Right lobe of liver (tissue), 6 donors: Measurements from ENCODE around the gene SLC25A13. TPM values are rescaled to one million over a fixed set of nuclear protein-coding genes. Genes with fewer than 3 reads are reported as not detected.
"Not testable (repeated sequence)": the region's sequence is repeated elsewhere in the genome, so short reads cannot be mapped to it uniquely, and the experiment has no call there.

Experiments
- ATAC-seq, 4 donors: fragments of 200-7000 bp; cut with Tn5 transposase; one replicate each; pipeline ENCODE4 v1.9.1; 2020; ENCODE audit warnings: mild to moderate bottlenecking in 4 of 4, moderate library complexity in 4 of 4
- DNase-seq, 3 donors: peaks; one replicate each; pipeline ENCODE4 v3.0.0-alpha.2; 2020
- H3K27ac ChIP-seq, 3 donors: fragments of 200-600 bp; one replicate each; pipeline ENCODE4 v1.8.0; 2022
- H3K27me3 ChIP-seq, 2 donors: fragments of 200-600 bp; one replicate each; pipeline ENCODE4 v1.8.0; 2022
- H3K36me3 ChIP-seq, 4 donors: fragments of 200-600 bp; sonication (generic) in 1 of 4; one replicate each; pipeline versions ENCODE4 v1.5.1 to v1.8.0; 2017 to 2022; ENCODE audit warnings: control low read depth in 1 of 4
- H3K4me1 ChIP-seq, 4 donors: fragments of 200-600 bp; sonication (generic) in 1 of 4; one replicate each; pipeline versions ENCODE4 v1.5.1 to v1.8.0; 2017 to 2022; ENCODE audit warnings: control low read depth in 1 of 4
- H3K4me3 ChIP-seq, 3 donors: fragments of 200-600 bp; one replicate each; pipeline ENCODE4 v1.8.0; 2022
- H3K9me3 ChIP-seq, 4 donors: fragments of 200-600 bp; sonication (generic) in 1 of 4; one replicate each; pipeline versions ENCODE4 v1.5.1 to v1.8.0; 2017 to 2022; ENCODE audit warnings: control low read depth in 1 of 4
- POLR2A ChIP-seq: fragments of 450-650 bp; IDR thresholded peaks from one replicate; pipeline ENCODE4 v1.6.1; 2017; ENCODE audit warnings: antibody characterized with exemption, mild to moderate bottlenecking
- WGBS: methylation state at CpG from one replicate; pipeline ENCODE4 v1.1.6; 2018; ENCODE audit warnings: low coverage, low lambda C conversion rate; ENCODE audit not compliant: insufficient coverage; ENCODE audit errors: missing lambda C conversion rate; 5-methylcytosine and 5-hydroxymethylcytosine counted together
- intact Hi-C, 2 donors: fragments of 100-400 bp; cut with DNase I; formaldehyde crosslinking; loops; one replicate each; pipeline versions ENCODE4 v1.11.2 to v1.14.1; 2022
- long read RNA-seq: library from polyadenylated mRNA; unstranded; transcript quantifications from one replicate; pipeline ENCODE4 v2.0.0, GENCODE V29; 2019
- total RNA-seq, 6 experiments: library from RNA; depleted of rRNA in 2 of 6; stranded (reverse); fragments of >200 nt in 2 of 6; fragmentation: NEBNext Ultra II Directional in 3 of 6; extraction: Animal tissue kit (Norgen Biotek cat#: 25700) in 3 of 6; gene quantifications; one replicate each; pipeline versions ENCODE4 v1.1.0 to v1.2.4, GENCODE V29; 2016 to 2023
- TF ChIP-seq, protein P1 (sequence below), 4 donors: fragments of 200-600 bp in 3 of 4; fragments of 450-650 bp in 1 of 4; IDR thresholded peaks; one replicate each; pipeline versions ENCODE4 v1.5.1 to v1.8.0; 2016 to 2022; ENCODE audit warnings: antibody characterized with exemption in 4 of 4, mild to moderate bottlenecking in 2 of 4
- donor health status: DM: no; HTN: yes; CAD: no.
- donor health status: DM: no; HTN: no; CAD: no.
- donor health status: DM: no; HTN: no; CAD: no.
- donor health status: DM: no; HTN: yes; CAD: no.
- donor health status: DM: no; HTN: yes; CAD: no.

Gene SLC25A13
- total RNA-seq = 100 to 1,000 TPM in 2 of 6 experiments, 10 to 100 TPM in 4; 54.5 to 110 (median 83.0) TPM
- long read RNA-seq, transcript SLC25A13-201 (18 exons, 3,136 nt) = major isoform, 9 of 30 reads
- long read RNA-seq, partial matches to known transcripts = 15 of 30 reads
- long read RNA-seq, other reads (novel, unspliced or antisense) = 6 of 30 reads

DNA sequence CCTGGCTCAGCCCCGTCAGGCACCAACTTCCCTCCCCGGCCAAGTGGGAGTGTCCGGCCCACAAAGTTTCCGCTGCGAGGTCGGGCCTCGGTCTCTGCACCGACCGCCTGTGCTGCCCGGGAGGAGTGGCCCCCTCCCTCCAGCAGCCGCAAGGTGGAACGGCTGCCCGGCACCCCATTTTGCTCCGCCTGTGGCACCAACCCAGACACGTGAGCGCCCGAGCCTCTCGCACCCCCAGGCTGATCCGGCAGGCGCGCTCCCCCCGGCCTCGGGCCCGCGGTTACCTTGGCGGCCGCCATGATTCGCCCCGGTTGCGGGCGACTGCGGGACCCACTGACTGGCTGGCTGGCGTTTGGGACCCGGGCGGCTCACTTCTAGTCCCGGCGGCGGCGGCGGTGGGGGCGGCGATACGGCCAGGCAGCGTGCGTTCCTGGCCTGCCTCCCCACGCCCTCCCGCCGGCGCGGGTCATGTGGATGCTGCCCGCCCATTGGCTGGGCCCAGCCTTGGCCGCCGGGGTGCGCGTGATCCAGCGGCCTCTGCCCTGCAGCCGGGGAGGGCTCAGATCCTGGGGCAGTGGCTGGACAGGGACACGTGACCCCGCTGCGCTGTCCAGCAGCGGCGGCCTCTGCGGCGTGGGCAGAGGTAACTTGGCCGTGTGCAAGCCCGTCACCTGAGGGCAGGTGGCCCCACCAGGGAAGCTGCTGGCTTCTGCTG, at the start of gene SLC25A13:
TSS of gene SLC25A13 (minus strand) at position 441 of the 715 bp plus-strand sequence. CDS start at position 299, 142 bp downstream.
- peaks cover 0 to 45% (median 12%) of the 10 kb centered on the region in 4 donors for H3K4me1 ChIP-seq
- H3K27me3 ChIP-seq = no peaks in the 10 kb centered on the region
- H3K4me3 ChIP-seq = peak within 1 kb of the TSS; percentile 89 to 98 (median 96)
- H3K9me3 ChIP-seq = no peaks in the 10 kb centered on the region
- intact Hi-C loops = no loop called here
- DNase-seq (peak; percentile 96 to 97 (median 97)), ATAC-seq (peak; percentile 87 to 93 (median 90))
- H3K36me3 ChIP-seq = no peaks in the 10 kb centered on the region
- peak within 1 kb of the TSS; percentile 97 to 99 (median 98) for H3K27ac ChIP-seq
- TF ChIP-seq, protein P1, sequence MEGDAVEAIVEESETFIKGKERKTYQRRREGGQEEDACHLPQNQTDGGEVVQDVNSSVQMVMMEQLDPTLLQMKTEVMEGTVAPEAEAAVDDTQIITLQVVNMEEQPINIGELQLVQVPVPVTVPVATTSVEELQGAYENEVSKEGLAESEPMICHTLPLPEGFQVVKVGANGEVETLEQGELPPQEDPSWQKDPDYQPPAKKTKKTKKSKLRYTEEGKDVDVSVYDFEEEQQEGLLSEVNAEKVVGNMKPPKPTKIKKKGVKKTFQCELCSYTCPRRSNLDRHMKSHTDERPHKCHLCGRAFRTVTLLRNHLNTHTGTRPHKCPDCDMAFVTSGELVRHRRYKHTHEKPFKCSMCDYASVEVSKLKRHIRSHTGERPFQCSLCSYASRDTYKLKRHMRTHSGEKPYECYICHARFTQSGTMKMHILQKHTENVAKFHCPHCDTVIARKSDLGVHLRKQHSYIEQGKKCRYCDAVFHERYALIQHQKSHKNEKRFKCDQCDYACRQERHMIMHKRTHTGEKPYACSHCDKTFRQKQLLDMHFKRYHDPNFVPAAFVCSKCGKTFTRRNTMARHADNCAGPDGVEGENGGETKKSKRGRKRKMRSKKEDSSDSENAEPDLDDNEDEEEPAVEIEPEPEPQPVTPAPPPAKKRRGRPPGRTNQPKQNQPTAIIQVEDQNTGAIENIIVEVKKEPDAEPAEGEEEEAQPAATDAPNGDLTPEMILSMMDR (IDR thresholded peaks at IDR 0.05) = peak in 1 of 4 donors; percentile 12
- peak; percentile 91 for TF ChIP-seq POLR2A
- 0% methylated on average over 15 of the region's 66 CpGs for WGBS

DNA sequence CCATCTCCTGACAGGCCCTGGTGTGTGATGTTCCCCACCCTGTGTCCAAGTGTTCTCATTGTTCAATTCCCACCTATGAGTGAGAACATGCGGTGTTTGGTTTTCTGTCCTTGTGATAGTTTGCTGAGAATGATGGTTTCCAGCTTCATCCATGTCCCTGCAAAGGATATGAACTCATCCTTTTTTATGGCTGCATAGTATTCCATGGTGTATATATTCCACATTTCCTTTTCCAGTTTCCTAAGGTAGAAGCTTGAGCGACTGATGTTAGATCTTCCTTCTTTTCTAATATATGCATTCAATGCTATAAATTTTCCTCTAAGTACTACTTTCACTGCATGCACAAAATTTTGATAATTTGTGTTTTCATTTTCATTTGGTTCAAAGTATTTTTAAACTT, 44.0 kb upstream of the SLC25A13 start:
- WGBS = 88% methylated on average over 1 of the region's 2 CpGs
- H3K36me3 ChIP-seq, H3K4me1 ChIP-seq, H3K27me3 ChIP-seq, H3K27ac ChIP-seq, DNase-seq, H3K4me3 ChIP-seq, ATAC-seq, intact Hi-C loops, H3K9me3 ChIP-seq: not testable (repeated sequence)

- ATAC-seq (no peak), DNase-seq (no peak)
- Histone ChIP-seq H3K36me3 (no peaks in the 10 kb centered on the region), H3K4me1 (peaks cover 0 to 11% (median 0%) of the 10 kb centered on the region in 4 donors), H3K27ac (no peak overlapping the region), H3K4me3 (no peak overlapping the region), H3K9me3 (no peaks in the 10 kb centered on the region), H3K27me3 (no peaks in the 10 kb centered on the region)
- WGBS = 82% methylated on average over 7 of the region's 7 CpGs
- intact Hi-C loops = no loop called here
- TF ChIP-seq, protein P1 (IDR thresholded peaks at IDR 0.05) = no peak
- no peak for TF ChIP-seq POLR2A
Measured at GRCh38 chr7:96361116-96361857, 39.4 kb upstream of the SLC25A13 start.

DNA sequence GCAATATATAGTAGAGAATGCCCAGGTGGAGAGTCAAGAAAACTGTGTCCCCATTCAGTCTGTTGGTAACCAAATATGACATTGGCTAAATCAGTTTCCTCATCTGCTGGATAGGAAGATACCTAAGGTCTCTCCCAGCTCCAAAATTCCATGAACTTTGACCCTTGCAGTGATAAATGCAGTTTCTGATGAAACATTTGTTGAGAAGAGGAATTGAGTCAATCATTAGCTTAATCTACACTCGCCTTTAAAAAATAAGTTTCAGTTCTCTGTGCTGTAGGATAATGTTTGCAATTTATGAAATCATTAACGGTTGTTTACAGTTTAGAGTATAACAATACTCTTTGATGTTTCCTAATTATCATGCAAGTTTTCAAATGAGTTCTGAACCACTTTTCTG, 38.0 kb upstream of the SLC25A13 start:
- Histone ChIP-seq H3K36me3 (no peaks in the 10 kb centered on the region), H3K27me3 (no peaks in the 10 kb centered on the region), H3K9me3 (no peaks in the 10 kb centered on the region), H3K4me3 (no peak overlapping the region), H3K27ac (peak overlapping the region in 2 of 3 donors; percentile 46 to 47), H3K4me1 (peaks cover 0 to 11% (median 0%) of the 10 kb centered on the region in 4 donors)
- ATAC-seq (peak; percentile 91 to 98 (median 96)), DNase-seq (peak in 1 of 3 donors; percentile 56)
- 24% methylated on average over 2 of the region's 2 CpGs for WGBS
- intact Hi-C loops = no loop called here
- TF ChIP-seq, protein P1 (IDR thresholded peaks at IDR 0.05) = no peak
- TF ChIP-seq POLR2A = no peak

- H3K9me3 ChIP-seq, ATAC-seq, DNase-seq, intact Hi-C loops, H3K27ac ChIP-seq, H3K36me3 ChIP-seq, H3K4me3 ChIP-seq, H3K27me3 ChIP-seq: not testable (repeated sequence)
- H3K4me1 ChIP-seq = peaks cover 0 to 11% (median 0%) of the 10 kb centered on the region in 4 donors
- 92% methylated on average over 20 of the region's 25 CpGs for WGBS
Measured at GRCh38 chr7:96358236-96358971, 36.5 kb upstream of the SLC25A13 start.
